ENCODE measurements around the gene STAT2.
"Not testable (repeated sequence)": the region's sequence is repeated elsewhere in the genome, so short reads cannot be mapped to it uniquely, and the experiment has no call there.

STAT2 gene

DNA sequence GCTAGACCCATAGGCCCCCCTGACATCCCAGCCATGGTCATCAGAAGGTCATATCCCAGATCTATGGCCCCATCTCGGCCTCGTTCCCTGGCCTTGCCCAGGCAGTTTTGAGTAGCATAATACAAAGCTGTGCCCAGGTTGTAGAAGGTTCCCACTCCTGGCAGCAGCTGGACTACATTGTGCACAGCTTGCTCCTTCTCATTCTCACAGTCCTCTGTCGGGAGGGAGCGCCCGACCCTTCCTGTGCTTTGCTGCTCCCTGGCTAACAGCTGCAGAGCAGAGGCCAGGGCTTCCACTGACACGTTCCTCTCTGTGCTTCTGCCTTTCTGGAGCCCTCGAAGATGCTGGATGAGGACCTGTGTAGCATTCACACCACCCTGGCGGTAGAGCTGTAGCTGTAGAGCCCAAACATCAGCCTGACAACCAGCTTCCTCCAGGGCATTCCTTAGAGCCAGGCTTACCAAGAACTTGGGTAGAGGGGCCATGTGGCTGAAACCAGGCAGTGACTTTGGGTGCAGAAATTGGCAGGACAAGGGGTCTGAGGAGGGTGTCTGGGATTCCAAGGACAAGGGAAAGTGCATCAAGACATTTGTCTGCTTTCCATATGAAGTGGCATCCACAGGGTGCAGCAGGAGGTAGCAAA is 1.7 kb upstream of the STAT2 start:
- DNase-seq (ENCODE audit: low read depth): no peak

DNA sequence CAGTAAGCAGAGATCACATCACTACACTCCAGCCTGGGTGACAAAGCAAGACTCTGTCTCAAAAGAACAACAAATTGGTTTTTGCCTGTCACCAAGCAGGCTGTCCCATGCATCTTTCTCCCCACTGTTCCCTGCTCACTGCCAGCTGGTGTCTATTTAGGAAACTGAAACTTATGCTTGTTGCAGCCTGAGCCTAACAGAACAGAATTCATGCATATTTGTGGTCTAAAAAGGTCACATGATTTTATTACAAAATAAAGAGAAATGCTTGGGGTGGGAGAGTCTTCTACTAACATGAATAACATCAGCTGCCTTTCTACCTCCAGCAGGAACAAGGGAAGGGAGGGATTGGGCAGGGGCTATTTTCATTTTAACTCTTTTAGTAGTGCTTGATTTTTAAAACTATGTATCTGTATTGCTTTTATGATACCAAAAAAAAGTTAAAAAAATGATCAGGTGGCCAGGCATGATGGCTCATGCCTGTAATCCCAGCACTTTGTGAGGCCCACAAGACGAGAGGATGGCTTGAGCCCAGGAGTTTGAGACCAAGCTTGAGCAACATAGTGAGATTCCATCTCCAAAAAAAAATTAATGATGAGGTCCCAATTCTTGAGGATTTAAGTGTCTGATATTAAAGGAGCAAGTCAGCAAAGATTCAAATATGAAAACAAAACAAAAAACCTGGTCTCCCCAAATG is 923 bp downstream of the STAT2 start:
- peak; percentile 89 for DNase-seq (ENCODE audit: low read depth)

DNA sequence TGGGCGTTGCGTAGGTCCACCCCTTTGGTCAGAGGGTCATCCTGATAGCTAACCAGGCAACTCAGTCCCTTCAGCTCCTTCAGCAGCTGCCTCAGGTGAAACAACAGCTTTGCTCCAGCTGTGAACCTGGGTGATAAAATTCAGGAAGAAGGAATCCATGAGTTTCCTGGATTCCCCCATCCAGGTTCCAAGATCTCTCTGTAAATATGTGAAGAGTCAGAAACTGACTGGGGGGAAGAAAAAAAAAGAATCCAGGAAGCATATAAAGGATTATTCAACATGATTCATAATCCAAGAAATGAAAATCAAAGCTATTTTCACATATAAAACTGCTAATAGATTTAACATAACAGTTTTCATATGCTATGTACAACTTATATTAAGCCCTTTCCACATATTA is 8.6 kb downstream of the STAT2 start:
- no peak for DNase-seq (ENCODE audit: low read depth)

DNA sequence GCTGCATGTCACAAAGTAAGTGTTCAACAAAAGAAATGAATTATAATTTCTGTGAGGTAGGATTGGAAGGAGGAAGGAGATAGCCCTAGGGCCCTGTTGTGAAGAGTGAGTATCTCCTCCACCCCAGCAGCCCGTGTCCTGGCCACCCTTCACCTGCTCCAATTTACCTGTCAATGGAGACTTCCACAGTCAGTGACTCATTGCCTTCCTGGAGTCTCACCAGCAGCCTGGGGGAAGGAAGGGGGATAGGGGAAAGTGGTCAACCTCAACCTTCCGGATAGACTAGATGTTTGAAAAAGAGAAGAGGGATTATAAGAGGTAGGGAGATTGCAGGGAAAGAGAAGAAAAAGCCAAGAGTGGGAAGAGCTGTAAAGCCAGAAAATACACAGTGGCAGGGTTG is 9.2 kb downstream of the STAT2 start:
- no peak for DNase-seq (ENCODE audit: low read depth)

DNA sequence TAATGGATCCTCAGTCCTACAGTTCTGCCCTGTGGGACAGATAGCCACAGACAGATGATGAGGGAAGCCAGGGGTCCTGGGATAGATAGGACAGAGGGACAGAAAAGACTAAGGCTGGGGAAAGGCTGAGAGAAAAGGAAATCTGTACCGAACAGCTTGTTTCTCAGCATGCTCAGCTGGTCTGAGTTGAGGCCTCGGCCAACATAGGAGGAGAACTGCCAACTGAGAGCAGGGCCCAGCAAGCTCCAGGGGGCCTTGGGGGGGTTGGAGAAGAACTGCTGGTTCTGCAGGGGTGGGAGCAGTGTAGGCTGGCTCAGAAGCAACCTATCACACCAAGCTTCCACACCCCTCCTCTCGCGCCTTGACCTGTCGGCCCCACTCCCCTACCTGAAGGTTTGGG is 11.1 kb downstream of the STAT2 start:
- no peak for DNase-seq (ENCODE audit: low read depth)

DNA sequence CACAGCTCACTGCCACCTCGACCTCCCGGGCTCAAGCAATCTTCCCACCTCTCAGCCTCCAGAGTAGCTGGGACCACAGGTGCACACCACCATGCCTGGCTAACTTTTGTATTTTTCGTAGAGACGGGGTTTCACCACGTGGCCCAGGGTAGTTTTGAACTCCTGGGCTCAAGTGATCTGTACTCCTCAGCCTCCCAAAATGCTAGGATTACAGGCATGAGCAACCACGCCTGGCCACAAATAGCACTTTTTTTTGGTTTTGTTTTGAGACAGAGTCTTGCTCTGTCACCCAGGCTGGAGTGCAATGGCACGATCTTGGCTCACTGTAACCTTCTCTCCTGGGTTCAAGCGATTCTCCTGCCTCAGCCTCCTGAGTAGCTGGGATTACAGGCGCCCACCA is 12.7 kb downstream of the STAT2 start:
- not testable (repeated sequence) for DNase-seq (ENCODE audit: low read depth)

DNA sequence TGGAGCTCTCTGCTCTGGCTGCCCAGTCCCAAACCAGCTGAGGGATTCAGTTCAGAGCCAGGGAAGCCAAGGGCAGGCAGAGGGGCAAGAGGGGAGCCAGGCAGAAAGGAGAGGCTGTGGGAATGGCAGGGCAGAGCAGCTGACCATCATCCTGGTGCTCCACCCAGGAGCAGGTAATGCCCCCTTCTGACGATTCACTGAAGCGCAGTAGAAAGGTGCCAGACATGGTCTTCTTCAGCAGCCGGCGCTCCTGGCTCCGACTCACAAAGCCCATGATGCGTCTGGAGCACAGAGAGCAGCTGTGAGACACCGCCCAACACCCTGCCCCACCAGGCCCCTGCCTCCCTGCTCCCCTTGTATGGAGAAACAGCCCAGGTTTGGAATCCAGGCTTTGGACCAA is 13.2 kb downstream of the STAT2 start:
- no peak for DNase-seq (ENCODE audit: low read depth)

DNA sequence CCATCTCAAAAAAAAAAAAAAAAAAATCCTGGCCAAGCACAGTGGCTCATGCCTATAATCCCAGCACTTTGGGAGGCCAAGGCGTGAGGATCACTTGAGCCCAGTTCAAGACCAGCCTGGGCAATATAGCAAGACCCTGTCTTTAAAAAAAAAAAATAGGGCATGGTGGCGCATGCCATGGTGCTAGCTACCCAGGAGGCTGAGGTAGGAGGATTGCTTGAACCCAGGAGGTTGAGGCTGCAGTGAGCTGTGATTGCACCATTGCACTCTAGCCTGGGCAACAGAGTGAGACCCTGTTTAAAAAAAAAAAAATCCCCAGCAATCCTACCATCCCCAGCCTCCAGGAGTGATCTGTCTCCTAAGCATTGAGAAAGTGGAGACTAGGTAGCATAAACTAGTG is 17.6 kb downstream of the STAT2 start:
- DNase-seq (ENCODE audit: low read depth): not testable (repeated sequence)

DNA sequence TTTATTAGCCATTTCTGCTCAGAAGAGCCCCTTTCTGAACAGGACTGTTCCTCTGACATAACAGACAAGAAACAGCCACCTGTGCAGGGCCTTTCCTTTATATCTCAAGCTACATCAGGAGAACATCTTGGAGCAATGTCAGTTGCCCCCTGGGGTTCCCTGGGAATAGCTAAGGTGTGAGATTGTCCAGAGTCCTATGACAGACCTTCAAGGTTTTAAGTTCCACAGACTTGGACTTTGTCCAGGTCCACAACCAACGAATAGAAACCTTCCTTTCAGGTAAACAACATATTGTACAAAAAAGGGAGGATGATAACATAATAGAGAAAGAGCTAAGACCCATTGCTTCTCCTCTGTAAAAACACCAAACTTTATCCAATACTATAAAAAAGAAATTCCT is 18.3 kb downstream of the STAT2 start:
- no peak for DNase-seq (ENCODE audit: low read depth)

DNA sequence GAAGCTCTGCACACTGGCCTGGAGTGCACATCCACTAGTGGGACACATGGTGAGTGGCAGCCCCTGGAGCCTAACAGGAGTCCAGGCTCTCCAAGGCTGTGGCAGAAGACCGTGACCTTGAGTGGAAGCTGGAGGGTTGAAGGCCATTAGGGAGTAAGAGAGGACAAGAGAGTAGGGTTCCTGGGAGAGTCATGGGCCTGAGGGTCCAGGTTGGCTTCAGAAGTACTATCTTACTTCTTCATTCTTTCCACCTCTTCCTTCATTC is 20.8 kb downstream of the STAT2 start:
- DNase-seq (ENCODE audit: low read depth): no peak

DNA sequence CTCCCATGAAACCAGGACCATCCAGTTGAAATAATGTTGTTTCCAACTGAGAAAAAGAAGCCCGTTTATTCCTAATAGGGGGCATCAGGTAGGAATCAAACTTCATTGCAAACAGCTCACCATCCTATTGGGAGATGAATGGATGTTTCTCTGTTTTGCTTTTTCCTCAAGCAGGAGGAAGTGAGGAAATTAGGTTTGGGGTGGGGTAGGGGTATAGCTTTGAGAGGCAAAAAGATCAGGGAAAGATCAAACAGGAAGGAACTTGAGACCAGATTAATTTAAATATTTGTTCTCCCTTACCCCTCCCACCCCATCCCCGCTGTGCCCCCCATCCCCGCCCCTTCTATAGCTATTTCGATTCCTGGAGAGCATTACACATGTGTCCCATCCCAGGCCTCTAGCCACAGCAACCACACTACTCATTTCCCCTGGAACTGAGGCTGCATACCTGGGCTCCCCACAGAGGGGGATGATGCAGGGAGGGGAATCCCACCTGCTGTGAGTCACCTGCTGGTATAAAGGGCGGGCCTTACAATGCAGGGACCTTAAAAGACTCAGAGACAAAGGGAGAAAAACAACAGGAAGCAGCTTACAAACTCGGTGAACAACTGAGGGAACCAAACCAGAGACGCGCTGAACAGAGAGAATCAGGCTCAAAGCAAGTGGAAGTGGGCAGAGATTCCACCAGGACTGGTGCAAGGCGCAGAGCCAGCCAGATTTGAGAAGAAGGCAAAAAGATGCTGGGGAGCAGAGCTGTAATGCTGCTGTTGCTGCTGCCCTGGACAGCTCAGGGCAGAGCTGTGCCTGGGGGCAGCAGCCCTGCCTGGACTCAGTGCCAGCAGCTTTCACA is 21.4 kb downstream of the STAT2 start, which contains the start of gene IL23A:
Gene IL23A, plus strand, starts transcription at position 577 of the 850 bp plus-strand sequence. Its CDS starts 161 bp downstream, at position 738.
- no peak for DNase-seq (ENCODE audit: low read depth)

DNA sequence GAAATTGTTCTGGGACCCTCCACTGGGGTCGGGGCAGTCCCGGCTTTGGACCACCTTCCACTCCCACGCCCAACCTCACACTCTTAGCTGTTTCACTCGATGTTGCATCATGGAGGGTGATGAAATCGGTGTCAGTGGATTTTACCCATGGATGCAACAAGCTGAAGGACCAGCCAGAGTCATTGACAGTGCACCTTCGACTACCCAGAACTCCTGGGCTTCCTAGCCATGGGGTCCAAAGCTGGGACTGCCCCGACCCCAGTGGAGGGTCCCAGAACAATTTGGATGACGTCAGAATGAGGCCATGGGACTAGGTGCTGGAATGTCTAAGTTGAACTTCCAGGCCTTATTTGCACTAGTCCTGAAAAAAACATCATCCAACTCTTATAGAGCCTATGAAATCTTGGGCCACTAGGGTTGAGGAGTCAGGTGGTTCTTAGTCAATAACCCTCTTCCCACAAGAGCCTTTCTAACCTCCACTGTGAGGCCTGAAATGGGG is 22.1 kb downstream of the STAT2 start:
- no peak for DNase-seq (ENCODE audit: low read depth)

DNA sequence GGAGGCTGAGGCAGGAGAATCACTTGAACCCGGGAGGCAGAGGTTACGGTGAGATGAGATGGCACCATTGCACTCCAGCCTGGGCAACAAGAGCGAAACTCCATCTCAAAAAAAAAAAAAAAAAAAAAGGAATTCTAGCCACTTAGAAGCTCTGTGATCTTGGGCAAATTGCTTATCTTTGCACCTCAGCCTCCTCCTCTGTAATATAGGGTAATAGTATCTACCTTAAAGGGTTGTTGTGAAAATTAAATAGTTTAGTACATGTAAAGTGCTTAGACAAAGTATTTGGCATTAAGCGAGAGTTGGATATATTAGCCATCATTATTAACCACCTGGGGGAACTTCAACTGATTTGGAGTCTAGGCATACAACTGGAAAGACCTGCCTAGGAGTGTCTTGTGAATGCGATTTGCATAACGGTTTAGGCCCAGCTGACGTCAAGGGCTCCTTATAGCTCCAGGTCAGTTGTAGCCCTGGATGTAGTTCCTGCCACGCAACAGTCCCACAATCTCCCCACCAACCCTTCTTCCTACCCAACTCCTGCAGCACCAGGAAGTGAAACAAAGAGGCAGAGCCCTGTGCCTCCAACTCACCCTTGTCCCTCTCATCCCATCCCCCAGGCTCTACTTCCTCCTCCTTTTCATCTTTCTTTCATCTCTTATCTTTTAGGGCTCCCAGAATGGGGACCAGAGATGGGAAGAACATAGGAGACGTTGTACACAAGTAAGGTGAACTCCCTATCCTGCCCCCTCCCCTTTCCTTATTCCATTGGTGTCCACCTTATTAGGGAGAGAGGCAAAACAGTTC is 23.3 kb downstream of the STAT2 start:
- DNase-seq (ENCODE audit: low read depth): no peak

DNA sequence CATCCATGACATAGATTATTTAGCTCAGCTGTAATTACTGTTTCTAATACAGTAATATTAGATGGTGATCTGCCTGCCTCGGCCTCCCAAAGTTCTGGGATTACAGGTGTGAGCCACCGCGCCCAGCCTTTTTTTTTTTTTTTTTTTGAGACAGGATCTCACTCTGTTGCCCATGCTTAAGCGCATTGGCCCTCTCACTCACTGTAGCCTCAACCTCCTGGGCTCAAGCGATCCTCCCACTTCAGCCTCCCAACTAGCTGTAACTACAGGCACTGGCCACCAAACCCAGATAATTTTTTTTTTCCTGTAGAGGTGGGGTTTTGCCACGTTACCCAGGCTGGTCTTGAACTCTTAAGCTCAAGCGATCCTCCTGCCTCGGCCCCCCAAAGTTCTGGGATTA is 24.4 kb downstream of the STAT2 start:
- DNase-seq (ENCODE audit: low read depth): not testable (repeated sequence)

DNA sequence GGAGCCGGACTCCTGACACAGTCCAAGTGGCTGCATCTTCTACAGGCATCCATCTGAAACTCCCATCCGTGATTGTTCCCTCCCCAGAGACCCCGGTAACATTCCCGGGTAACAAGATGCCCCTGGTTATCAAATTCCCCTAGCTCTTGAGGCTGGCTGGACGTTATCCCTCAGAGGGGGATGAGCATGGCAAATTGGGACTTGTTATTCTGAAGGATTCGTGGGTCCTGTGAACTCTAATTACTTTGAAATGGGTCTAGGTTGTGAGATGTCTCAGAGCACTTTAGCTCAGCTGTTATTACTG is 25.5 kb downstream of the STAT2 start:
- DNase-seq (ENCODE audit: low read depth): no peak

DNA sequence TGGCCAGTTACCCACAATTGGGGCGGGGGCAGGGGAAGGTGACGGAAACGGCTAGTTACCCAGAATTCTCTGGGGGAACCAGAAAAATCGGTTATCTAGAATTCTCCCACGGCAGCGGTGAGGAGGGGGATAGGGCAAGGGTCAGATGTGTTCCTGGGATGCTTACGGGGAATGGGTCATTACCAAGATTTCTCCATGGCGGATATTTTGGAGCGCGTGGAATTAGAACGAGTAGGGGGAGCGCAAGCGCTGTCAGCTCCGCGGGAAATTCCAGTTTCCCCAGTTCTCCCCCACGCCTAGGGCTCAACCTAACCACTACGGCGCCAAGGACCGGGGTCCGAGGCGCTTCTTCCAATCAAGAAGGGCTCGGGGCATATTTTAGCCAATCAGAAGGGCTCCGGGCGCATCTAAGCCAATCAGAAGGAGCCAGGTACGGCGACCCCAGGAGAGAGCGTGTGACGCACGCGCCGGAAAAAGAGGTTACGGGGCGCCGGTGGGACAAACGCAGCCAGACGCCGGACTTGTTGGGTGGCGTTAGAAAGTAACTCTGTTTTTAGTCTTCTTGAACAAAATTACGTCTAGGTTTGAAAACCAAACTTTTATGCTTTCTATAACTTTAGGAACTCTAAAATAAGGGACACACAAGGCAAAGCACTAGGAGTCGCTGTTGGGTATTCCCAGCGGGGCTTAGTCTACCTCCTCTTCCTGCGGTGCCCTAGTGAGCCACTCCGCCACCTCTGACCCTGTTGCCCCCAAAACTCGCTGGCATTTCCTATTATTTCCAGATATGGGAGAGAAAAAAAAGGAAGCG is 26.0 kb downstream of the STAT2 start, which contains the start of gene PAN2:
Gene PAN2, minus strand, starts transcription at position 322 of the 811 bp plus-strand sequence. CDS start 906 bp downstream, outside the sequence.
- DNase-seq (ENCODE audit: low read depth): peak; percentile 98

DNA sequence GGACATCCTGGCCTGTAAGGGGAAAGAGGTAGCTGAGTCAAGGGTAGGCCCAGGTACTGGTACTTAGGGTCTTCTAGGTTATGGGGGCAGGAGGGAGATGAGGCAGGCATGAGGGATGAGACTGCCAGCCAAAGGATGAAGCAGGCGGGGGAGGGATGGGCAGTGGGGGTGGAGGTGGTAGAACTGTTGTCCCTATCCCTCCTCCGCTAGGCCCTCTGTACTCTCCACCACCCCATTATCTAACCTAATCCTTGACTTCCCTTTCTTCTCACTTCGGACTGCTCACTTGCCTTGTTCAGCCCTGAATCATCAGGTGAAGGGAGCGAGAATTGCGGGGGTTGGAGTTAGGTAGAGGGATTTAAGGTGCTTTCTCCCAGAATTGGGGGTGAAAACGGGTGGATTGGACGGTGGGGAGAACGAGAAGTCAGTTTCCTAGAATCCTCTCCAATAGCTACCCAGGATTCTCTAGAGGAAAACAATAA is 26.7 kb downstream of the STAT2 start:
- no peak for DNase-seq (ENCODE audit: low read depth)

DNA sequence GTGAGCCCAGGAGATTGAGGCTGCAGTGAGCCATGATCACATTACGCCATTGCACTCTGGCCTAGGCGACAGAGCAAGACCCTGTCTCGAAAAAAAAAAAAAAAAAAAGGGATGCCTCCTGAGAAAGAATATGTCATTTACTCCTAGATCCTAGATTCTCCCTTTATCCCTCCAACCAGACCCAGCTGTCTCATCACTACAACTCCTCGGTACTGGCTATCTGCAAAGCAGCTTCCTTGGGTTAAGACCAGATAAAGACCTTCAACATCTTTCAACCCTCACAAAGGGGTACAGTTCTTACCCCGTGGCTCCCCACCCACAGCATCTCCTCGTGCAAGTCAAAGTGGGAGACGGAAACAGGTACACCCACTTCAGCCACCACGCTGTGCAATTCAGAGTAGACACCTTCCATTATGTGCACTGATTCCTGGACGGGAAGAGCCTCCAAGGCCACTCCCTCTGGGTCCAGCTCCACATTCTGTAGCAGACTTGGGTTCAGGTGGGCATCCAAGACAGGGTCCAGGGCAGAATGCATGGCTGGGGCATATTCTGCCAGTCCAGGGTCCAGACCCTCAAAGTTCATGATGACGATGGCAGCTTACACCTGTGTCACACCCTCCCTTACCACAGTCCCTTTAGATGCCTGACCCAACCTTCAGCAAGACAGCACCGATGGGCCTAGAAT is 27.3 kb downstream of the STAT2 start:
- no peak for DNase-seq (ENCODE audit: low read depth)

DNA sequence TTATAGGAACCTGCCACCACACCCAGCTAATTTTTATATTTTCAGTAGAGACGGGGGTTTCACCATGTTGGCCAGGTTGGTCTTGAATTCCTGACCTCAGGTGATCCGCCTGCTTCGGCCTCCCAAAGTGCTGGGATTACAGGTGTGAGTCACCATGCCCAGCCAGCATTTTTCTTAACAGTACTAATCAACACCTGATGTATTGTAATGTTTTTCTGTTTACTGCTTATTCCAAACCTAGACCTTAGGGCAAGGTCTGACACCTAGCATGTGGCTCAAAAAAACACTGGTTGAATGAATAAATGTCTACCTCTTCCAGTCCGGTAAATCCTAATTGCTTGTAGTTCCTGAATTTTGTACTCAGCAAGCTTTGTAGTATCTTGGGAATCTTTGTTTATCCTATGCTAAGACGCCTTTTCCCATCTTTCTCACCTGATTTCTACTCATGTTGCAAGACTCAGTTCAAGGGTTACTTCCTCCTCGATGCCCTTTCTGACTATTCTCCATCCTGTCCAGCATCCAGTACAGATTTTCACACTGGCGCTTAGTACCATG is 28.9 kb downstream of the STAT2 start:
- no peak for DNase-seq (ENCODE audit: low read depth)

DNA sequence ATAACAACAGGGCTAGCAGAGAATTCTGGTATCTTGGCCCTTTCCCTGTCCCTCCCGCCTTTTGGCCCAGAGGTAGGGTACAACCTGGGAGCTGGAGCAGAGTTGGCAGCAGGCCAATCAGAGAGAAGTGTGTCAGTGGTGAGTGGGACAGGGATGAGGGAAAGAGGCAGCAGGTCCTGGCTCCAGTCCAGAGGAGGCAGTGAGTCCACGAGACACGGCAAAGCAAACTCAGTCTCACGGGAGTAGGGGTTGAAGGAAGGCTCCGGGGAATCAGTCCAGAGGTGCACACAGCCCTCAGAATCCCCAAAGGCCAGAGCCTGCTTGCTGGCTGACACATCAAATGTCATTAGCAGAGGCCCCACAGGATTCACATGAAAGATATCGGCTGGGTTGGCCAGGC is 33.4 kb downstream of the STAT2 start:
- DNase-seq (ENCODE audit: low read depth): no peak
